Activated CD8-positive, alpha-beta memory T cell treated with anti-CD3 and anti-CD28 coated beads, Interleukin-2, amount 50 U/mL, for 1 hour (primary cell): ENCODE data around the gene CARMIL3.

Experiments used
- DNase-seq: peaks from one replicate; pipeline ENCODE4 v3.0.0-alpha.2; 2020; ENCODE audit errors: extremely low read depth

The CARMIL3 gene

GRCh38 chr14:24078146-24078545 is 26.3 kb downstream of the CARMIL3 start:
- DNase-seq = no peak

- DNase-seq = no peak
Measured at GRCh38 chr14:24079491-24080141, 27.8 kb downstream of the CARMIL3 start.

DNA sequence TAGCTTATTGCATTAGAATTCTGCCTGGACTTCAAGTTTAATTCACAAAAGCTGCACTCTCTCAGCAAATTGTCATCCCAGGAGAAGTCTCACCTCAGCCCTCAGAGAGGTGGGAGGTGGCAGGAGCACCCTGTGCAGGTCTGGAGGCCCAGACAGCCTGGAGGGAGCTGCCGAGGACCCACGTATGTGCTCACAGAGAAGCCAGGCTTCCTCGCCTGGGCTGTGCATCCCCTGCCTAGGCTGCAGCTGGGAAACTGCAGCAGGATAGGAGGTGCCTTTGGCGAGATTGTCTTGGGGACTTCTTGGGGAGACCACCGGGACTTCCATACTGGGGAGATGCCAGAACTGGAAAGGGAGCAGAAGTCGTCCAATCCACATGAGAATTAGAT is 28.3 kb downstream of the CARMIL3 start:
- no peak for DNase-seq

DNA sequence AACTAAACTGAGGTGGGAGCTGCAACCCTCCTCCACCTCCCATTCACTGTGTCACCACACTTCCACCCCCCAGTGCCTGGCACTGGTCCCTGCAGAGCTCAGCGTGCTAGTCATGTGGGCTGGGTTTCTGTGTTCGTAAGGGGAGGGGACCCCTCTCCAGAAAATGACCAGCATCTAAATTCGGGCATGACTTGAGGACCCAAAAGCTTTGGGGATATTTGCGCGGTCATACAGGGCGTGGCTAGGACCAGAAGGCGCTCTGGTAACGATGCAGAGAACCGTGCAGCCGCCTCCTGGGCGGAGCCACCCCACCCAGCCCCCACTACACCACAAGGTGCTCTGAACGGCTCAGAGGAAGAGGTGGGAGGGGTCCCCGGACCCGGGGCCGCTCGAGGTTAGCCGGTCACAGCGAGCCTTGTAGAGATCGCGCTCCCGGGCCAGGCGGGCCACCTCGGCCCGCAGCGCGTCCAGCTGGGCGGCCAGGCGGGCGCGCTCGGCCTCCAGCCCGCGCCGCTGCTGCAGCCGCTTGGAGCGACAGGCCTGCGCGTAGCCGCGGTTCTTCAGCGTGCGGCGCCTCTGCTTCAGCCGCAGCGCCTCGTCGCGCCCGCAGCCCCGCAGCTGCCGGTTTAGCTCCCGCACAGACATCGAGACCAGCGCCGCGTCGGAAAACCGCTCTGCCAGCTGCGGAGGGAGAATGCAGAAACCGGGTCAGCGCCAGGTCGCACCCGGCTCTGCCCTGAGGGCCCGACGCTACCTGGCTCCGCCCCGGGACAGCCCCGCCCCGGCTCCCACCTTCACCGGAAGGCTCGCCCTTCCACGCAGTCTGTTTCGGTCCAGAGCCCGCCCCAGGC is 29.3 kb downstream of the CARMIL3 start:
- DNase-seq = no peak

GRCh38 chr14:24081739-24082211 is 30.0 kb downstream of the CARMIL3 start:
- DNase-seq = no peak

- no peak for DNase-seq
Measured at GRCh38 chr14:24082411-24083080, 30.7 kb downstream of the CARMIL3 start.

- no peak for DNase-seq
Measured at GRCh38 chr14:24083462-24083861, 31.7 kb downstream of the CARMIL3 start.

- DNase-seq = no peak
Measured at GRCh38 chr14:24084440-24084839, 32.6 kb downstream of the CARMIL3 start.

GRCh38 chr14:24085215-24085614 is 33.4 kb downstream of the CARMIL3 start:
- no peak for DNase-seq

DNA sequence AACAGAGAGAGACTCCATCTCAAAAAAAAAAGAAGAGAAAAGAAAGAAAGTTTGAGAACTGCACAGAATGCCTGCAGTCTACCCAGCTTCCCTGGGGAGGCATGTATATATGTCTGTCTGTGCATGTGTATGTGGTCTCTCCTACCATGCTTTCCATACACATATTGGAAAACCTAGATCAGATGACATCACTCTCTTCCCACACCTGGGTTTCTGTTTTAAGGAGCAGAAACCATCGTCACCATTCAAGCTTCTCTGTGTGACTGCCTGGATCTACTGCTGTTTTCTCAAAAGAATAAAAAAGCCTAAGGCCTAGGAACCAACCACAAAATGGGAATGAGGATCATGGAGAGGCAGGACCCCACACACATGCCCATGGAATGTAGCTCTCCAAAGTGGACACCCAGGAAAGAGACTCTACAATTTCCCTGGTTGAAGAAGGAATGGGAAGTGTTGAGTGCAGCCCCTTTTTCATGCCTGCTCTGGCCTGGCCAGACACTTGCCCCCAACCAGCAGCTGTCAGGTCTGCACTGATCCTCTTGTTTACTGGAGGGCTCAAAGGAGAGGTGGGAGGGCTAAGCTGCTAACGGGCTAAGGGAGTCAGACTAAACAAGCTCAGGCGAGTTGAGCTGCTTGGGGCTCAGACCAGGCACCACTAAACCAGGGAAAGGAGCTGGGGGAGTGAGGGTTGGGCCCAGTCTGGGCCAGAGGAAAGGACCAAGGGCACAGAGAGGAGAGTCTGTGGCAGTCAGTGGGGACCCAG is 34.6 kb downstream of the CARMIL3 start:
- DNase-seq = no peak

GRCh38 chr14:24087004-24087403 is 35.2 kb downstream of the CARMIL3 start:
- no peak for DNase-seq

GRCh38 chr14:24088095-24088494 is 36.3 kb downstream of the CARMIL3 start:
- DNase-seq = no peak

GRCh38 chr14:24089890-24090289 is 38.1 kb downstream of the CARMIL3 start:
- DNase-seq = no peak

DNA sequence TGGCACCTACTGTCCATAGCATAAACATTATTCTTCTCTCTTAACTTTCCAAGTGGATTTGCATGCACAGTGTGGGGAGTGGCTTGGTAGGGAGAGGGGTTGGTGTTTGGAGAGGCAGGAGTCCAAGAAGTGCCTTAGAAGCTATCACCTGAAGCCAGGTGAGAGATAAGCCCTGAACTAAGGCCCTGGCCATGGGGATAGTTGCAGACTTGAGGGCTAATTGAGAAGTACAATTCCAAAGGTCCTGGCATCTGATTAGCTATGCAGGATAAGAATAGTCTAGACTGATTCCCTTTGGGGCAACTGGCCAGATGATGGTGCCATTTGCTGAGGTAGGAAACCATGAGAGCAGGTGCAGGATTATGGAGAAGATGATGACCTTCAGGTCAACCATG is 40.3 kb downstream of the CARMIL3 start:
- no peak for DNase-seq

DNA sequence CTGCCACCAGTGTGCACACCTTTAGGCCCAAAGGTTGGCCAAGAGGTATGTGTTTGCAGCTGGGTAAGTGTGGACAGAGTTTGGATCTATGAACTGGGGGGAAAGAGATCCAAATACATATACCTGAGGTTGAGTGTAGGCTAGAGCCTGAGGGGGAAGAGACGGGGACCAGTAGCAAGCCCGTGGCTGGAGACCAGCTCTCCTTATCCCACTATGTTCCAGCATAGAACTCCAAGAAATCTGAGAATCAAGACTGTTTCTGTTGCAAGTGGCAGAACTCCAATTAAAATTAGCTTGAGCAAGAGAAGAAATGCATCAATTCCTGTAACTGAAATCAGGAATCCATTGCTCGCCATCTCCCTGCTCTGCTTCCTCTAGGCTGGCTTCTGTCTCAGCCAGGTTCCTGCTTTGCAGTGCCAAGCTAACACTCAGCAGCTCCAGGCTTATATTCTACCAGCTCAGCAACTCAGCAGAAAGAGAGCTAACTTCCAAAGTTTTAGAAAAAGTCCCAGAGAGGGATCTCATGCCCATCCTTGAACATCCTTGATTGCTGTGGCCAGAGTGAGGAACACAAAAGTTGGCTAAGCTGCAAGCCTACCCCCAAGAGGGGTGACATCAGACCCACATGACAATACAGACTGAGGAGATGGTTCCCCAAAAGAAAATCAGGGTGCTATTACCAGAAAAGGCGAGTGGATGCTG is 40.8 kb downstream of the CARMIL3 start:
- no peak for DNase-seq

DNA sequence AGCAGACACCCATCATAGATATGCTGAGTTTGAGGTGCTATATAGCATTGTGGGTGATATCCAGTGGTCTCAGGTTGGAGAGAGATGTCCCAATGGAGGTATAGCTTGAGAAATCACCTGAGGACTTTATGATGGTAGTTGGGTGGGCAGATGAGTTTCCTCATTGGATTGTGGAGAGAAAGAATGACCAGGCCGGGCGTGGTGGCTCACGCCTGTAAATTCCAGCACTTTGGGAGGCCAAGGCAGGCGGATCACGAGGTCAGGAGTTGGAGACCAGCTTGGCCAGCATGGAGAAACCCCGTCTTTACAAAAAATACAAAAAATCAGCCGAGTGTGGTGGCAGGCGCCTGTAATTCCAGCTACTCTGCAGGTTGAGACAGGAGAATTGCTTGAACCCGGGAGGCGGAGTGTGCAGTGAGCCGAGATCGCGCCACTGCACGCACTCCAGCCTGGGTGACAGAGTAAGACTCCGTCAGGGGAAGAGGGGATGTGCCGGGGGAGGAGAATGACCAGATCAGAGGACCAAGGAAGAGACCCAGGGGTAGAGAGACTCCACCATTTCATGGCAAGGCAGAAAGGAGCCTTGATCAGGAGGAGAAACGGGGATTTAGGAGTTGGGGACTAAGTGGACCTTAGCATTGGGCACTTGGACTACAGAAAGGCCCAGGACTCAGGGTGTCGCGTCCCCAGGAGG is 41.5 kb downstream of the CARMIL3 start:
- no peak for DNase-seq

DNA sequence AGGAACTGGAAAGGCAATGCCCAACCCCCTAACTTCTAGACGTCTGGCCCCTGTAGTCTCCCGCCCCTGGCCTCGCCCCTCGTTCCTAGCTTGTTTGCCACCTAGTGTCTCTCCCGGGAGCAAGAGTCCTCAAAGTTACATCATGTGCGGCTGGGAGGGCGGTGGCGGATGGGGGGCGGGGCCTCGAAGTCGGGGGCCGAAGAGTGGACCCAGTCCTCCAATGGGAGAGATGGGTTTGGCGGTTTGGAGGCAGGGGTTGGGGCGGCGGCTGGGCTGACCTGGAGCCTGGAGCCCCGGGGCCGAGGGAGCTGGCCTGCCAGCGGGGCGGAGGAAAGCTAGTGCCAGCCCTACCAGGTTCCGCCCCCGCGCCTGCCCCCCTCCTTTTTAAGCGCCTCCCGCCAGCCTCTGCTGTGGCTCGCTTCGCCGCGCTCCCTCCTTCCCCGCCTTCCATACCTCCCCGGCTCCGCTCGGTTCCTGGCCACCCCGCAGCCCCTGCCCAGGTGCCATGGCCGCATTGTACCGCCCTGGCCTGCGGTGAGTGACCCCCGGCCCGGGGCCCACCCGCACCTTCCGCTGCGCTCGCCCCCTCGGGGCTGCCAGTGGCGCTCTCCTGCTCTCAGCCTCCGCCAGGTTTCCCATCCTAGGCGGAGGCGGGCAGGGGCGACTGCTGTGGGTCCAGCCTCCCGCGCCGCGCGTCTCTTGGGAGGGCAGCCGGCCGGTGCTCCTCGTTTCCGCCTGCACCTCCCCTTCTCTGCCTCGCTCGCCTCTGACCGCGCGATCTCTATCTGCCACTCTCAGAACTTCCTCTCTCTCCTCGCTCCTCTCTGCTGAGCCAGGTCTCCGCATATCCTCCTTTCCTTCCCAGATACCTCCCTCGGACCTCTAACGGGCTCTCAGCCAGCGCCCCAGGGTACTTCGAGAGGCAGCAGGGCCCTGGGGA is 42.4 kb downstream of the CARMIL3 start, which contains the start of gene PCK2:
Gene PCK2, plus strand, starts transcription at position 411 of the 940 bp plus-strand sequence. Its CDS starts 95 bp downstream, at position 506.
- no peak for DNase-seq

DNA sequence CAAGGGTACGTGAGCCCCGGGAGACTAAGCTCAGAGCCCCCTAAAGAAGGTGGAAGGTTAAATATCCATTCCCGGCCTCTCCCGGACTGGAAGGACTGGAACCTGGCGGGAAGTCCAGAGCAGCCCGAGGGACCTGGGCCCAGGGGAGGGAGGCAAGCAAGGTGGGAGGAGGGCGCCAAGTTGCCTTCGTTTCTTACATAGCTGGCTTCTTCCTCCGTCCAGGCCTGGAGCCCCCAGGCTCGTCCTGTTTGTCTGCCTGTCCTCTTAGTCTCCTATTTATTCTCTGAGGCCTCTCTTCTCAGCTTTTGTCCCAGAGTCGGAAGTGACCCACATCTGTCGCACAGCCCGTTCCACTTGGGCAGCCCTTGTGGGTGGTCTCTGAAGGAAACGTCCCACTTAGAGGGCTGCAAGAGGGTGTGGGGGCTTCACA is 43.0 kb downstream of the CARMIL3 start:
- DNase-seq = no peak
